NOMO-1 treated with dmso at 0.1 percent for 144 hours (cell line): Measurements from ENCODE around the gene PMCH.
"Not testable (repeated sequence)": the region's sequence is repeated elsewhere in the genome, so short reads cannot be mapped to it uniquely, and the experiment has no call there.

Experiments used
- DNase-seq: peaks from one replicate; lab custom pipeline; 2025; ENCODE audit not compliant: unreplicated experiment; lab: John Stamatoyannopoulos, UW

Gene PMCH

GRCh38 chr12:102147062-102147587 is 50.5 kb downstream of the PMCH start:
- DNase-seq = not testable (repeated sequence)
